Astrocyte (in vitro differentiated cells and primary cell): ENCODE results near the gene OR5M11. TPM values are rescaled to one million over a fixed set of nuclear protein-coding genes. Genes with fewer than 3 reads are reported as not detected.
"Not testable (repeated sequence)": the region's sequence is repeated elsewhere in the genome, so short reads cannot be mapped to it uniquely, and the experiment has no call there.

Source experiments
- DNase-seq: peaks from one replicate; pipeline ENCODE4 v3.0.0-alpha.2; 2010; ENCODE audit warnings: low read depth
- FAIRE-seq: peaks from 2 replicates; lab custom pipeline; 2011; peaks lifted over from hg19 to GRCh38; lab: Jason Lieb, UNC
- H2AFZ ChIP-seq: 2 replicates; pipeline ENCODE4 v1.6.0; 2012; ENCODE audit warnings: low read depth, low read length, inconsistent platforms
- H3K27ac ChIP-seq: 2 replicates; pipeline ENCODE4 v1.5.1; 2011; ENCODE audit warnings: low read depth, low read length, inconsistent platforms
- H3K27me3 ChIP-seq: 2 replicates; pipeline ENCODE4 v1.6.0; 2011; ENCODE audit warnings: low read length, inconsistent platforms; ENCODE audit not compliant: insufficient read depth
- H3K36me3 ChIP-seq: 2 replicates; pipeline ENCODE4 v1.5.1; 2011; ENCODE audit warnings: low read length, inconsistent platforms; ENCODE audit not compliant: insufficient read depth
- H3K4me1 ChIP-seq: 2 replicates; pipeline ENCODE4 v1.5.1; 2011; ENCODE audit warnings: low read length, inconsistent platforms; ENCODE audit not compliant: insufficient read depth
- H3K4me2 ChIP-seq: 2 replicates; pipeline ENCODE4 v1.6.0; 2012; ENCODE audit warnings: low read length, inconsistent platforms
- H3K4me3 ChIP-seq: 2 replicates; pipeline ENCODE4 v1.5.1; 2011; ENCODE audit warnings: low read depth, mild to moderate bottlenecking, low read length, inconsistent platforms; ENCODE audit not compliant: insufficient read depth
- H3K79me2 ChIP-seq: 2 replicates; pipeline ENCODE4 v1.6.0; 2012; ENCODE audit warnings: mild to moderate bottlenecking, low read length, inconsistent platforms; ENCODE audit not compliant: insufficient read depth
- H3K9ac ChIP-seq: 2 replicates; pipeline ENCODE4 v1.6.0; 2012; ENCODE audit warnings: mild to moderate bottlenecking, low read length, inconsistent platforms
- H3K9me3 ChIP-seq: 2 replicates; pipeline ENCODE4 v1.5.1; 2012; ENCODE audit warnings: low read depth, mild to moderate bottlenecking, low read length, inconsistent platforms; ENCODE audit not compliant: insufficient read depth
- H4K20me1 ChIP-seq: 2 replicates; pipeline ENCODE4 v1.6.0; 2012; ENCODE audit warnings: low read length, inconsistent platforms; ENCODE audit not compliant: insufficient read depth
- H3K27ac Mint-ChIP-seq: one replicate; pipeline ENCODE4 v1.8.0; 2021; ENCODE audit warnings: mild to moderate bottlenecking, mixed read lengths; ENCODE audit not compliant: unreplicated experiment
- H3K27me3 Mint-ChIP-seq: one replicate; pipeline ENCODE4 v1.8.0; 2021; ENCODE audit warnings: low read depth, mixed read lengths; ENCODE audit not compliant: unreplicated experiment
- H3K36me3 Mint-ChIP-seq: one replicate; pipeline ENCODE4 v1.8.0; 2021; ENCODE audit warnings: low read depth, mixed read lengths; ENCODE audit not compliant: unreplicated experiment
- H3K4me1 Mint-ChIP-seq: one replicate; pipeline ENCODE4 v1.8.0; 2021; ENCODE audit warnings: low read depth, mixed read lengths; ENCODE audit not compliant: unreplicated experiment
- H3K4me3 Mint-ChIP-seq: one replicate; pipeline ENCODE4 v1.8.0; 2021; ENCODE audit warnings: mild to moderate bottlenecking, moderate library complexity, mixed read lengths; ENCODE audit not compliant: unreplicated experiment
- H3K9me3 Mint-ChIP-seq: one replicate; pipeline ENCODE4 v1.8.0; 2021; ENCODE audit warnings: mild to moderate bottlenecking, mixed read lengths; ENCODE audit not compliant: unreplicated experiment
- CTCF ChIP-seq: IDR thresholded peaks from 2 replicates; pipeline ENCODE4 v1.5.1; 2011; ENCODE audit warnings: low read depth, mild to moderate bottlenecking, inconsistent platforms, low read length, moderate library complexity; ENCODE audit not compliant: insufficient read depth
- EZH2 ChIP-seq: IDR thresholded peaks from 2 replicates; pipeline ENCODE4 v1.6.1; 2012; ENCODE audit warnings: mild to moderate bottlenecking, low read length, inconsistent platforms; ENCODE audit not compliant: insufficient read depth
- total RNA-seq: library from RNA; stranded (reverse); gene quantifications from 2 replicates; pipeline ENCODE4 v1.2.1, GENCODE V29; 2021

Gene OR5M11
- total RNA-seq, 1 donor from 2014 or later: not detected

GRCh38 chr11:56558574-56558973 lies 15.5 kb upstream of the OR5M11 start:
- Histone ChIP-seq H2AFZ (no peak overlapping the region), H3K79me2 (no peaks in the 10 kb centered on the region), H3K9me3 (peaks cover 4% of the 10 kb centered on the region), H3K36me3 (no peaks in the 10 kb centered on the region), H3K4me1 (no peaks in the 10 kb centered on the region), H3K27ac (no peak overlapping the region), H3K4me2 (no peak overlapping the region), H3K9ac (no peak overlapping the region), H3K4me3 (no peak overlapping the region), H3K27me3 (no peaks in the 10 kb centered on the region), H4K20me1 (no peaks in the 10 kb centered on the region)
- no peak for FAIRE-seq
- TF ChIP-seq CTCF (no peak), EZH2 (no peak)
- H3K27ac Mint-ChIP-seq: no peak overlapping the region
- H3K36me3 Mint-ChIP-seq: no peaks in the 10 kb centered on the region
- no peak overlapping the region for H3K4me3 Mint-ChIP-seq
- no peaks in the 10 kb centered on the region for H3K4me1 Mint-ChIP-seq
- H3K27me3 Mint-ChIP-seq: no peaks in the 10 kb centered on the region
- DNase-seq: no peak
- no peaks in the 10 kb centered on the region for H3K9me3 Mint-ChIP-seq

GRCh38 chr11:56554691-56555090 lies 11.6 kb upstream of the OR5M11 start:
- H3K27ac Mint-ChIP-seq, H3K4me1 Mint-ChIP-seq, H3K27ac ChIP-seq, H3K4me1 ChIP-seq, DNase-seq, H3K79me2 ChIP-seq, H3K4me3 Mint-ChIP-seq, H2AFZ ChIP-seq, H3K4me3 ChIP-seq, H3K4me2 ChIP-seq, H3K36me3 ChIP-seq, H3K9me3 Mint-ChIP-seq, H3K27me3 Mint-ChIP-seq, FAIRE-seq, H3K36me3 Mint-ChIP-seq, H3K9ac ChIP-seq, H4K20me1 ChIP-seq, H3K27me3 ChIP-seq, H3K9me3 ChIP-seq: not testable (repeated sequence)

- Histone ChIP-seq H3K36me3 (no peaks in the 10 kb centered on the region), H4K20me1 (no peaks in the 10 kb centered on the region), H3K4me1 (no peaks in the 10 kb centered on the region), H3K4me2 (no peak overlapping the region), H3K79me2 (no peaks in the 10 kb centered on the region), H2AFZ (no peak overlapping the region), H3K9ac (no peak overlapping the region), H3K9me3 (peaks cover 6% of the 10 kb centered on the region), H3K4me3 (no peak overlapping the region), H3K27me3 (no peaks in the 10 kb centered on the region), H3K27ac (no peak overlapping the region)
- TF ChIP-seq CTCF: no peak
- TF ChIP-seq EZH2: no peak
- no peak for FAIRE-seq
- no peaks in the 10 kb centered on the region for H3K36me3 Mint-ChIP-seq
- H3K9me3 Mint-ChIP-seq: no peaks in the 10 kb centered on the region
- no peaks in the 10 kb centered on the region for H3K27me3 Mint-ChIP-seq
- no peak overlapping the region for H3K4me3 Mint-ChIP-seq
- H3K27ac Mint-ChIP-seq: no peak overlapping the region
- DNase-seq: no peak
- no peaks in the 10 kb centered on the region for H3K4me1 Mint-ChIP-seq
Measured at GRCh38 chr11:56545531-56545930, 2.5 kb upstream of the OR5M11 start.
